MG63 (cell line): ENCODE results near the gene SCAPER. TPM values are rescaled to one million over a fixed set of nuclear protein-coding genes. Genes with fewer than 3 reads are reported as not detected.

ENCODE experiments used
- DNase-seq: peaks from one replicate; pipeline ENCODE4 v3.0.0-alpha.2; 2020
- H3K27me3 ChIP-seq: fragments of 250-450 bp; sonication (Bioruptor Pico); 2 replicates; pipeline ENCODE4 v1.5.1; 2020; ENCODE audit warnings: mild to moderate bottlenecking, moderate library complexity
- H3K36me3 ChIP-seq: fragments of 250-450 bp; sonication (Bioruptor Pico); 2 replicates; pipeline ENCODE4 v1.5.1; 2020; ENCODE audit warnings: mild to moderate bottlenecking, moderate library complexity
- H3K4me3 ChIP-seq: fragments of 250-450 bp; sonication (Bioruptor Pico); 2 replicates; pipeline ENCODE4 v1.5.1; 2020; ENCODE audit warnings: mild to moderate bottlenecking, moderate library complexity
- H3K9me3 ChIP-seq: fragments of 250-450 bp; sonication (Bioruptor Pico); 2 replicates; pipeline ENCODE4 v1.5.1; 2020; ENCODE audit warnings: mild to moderate bottlenecking, moderate library complexity
- total RNA-seq: library from RNA; depleted of rRNA; stranded (reverse); fragments of >200 nt; shearing (Covaris generic); gene quantifications from 2 replicates; pipeline ENCODE4 v1.2.3, GENCODE V29; 2014; ENCODE audit warnings: low replicate concordance

Gene SCAPER
- total RNA-seq, 1 experiment from 2014 or later: 16.0 TPM

DNA sequence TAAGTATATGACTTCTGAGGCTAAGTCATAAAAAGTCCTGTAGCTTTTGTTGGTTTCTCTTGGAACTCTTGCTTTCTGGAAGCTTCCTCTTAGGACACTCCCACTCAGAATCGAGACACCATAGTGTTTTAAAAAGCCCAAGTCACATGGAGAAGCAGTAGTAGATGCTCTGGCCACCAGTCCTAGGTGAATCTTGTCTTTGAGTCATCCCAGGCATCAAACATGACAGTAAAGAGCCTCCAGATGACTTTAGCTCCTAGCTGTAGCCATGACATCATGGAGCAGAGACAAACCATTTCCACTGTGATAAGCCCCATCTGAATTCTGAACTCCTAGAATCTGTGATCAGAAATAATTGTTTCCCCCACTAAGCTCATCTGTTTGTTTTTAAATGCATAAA, 526.4 kb downstream of the SCAPER start:
- Histone ChIP-seq H3K9me3 (no peaks in the 10 kb centered on the region), H3K36me3 (no peaks in the 10 kb centered on the region), H3K4me3 (no peak overlapping the region), H3K27me3 (no peaks in the 10 kb centered on the region)
- no peak for DNase-seq

GRCh38 chr15:76377751-76378150, 527.4 kb downstream of the SCAPER start:
- Histone ChIP-seq H3K27me3 (no peaks in the 10 kb centered on the region), H3K36me3 (no peaks in the 10 kb centered on the region; the same call in 1 of the 2 replicates), H3K4me3 (no peak overlapping the region), H3K9me3 (no peaks in the 10 kb centered on the region)
- DNase-seq: no peak

GRCh38 chr15:76377217-76377616, 527.9 kb downstream of the SCAPER start:
- Histone ChIP-seq H3K27me3 (no peaks in the 10 kb centered on the region), H3K4me3 (no peak overlapping the region), H3K9me3 (no peaks in the 10 kb centered on the region), H3K36me3 (no peaks in the 10 kb centered on the region; the same call in 1 of the 2 replicates)
- no peak for DNase-seq

GRCh38 chr15:76376816-76377215, 528.3 kb downstream of the SCAPER start:
- Histone ChIP-seq H3K27me3 (no peaks in the 10 kb centered on the region), H3K4me3 (no peak overlapping the region), H3K36me3 (no peaks in the 10 kb centered on the region; the same call in 1 of the 2 replicates), H3K9me3 (no peaks in the 10 kb centered on the region)
- no peak for DNase-seq

DNA sequence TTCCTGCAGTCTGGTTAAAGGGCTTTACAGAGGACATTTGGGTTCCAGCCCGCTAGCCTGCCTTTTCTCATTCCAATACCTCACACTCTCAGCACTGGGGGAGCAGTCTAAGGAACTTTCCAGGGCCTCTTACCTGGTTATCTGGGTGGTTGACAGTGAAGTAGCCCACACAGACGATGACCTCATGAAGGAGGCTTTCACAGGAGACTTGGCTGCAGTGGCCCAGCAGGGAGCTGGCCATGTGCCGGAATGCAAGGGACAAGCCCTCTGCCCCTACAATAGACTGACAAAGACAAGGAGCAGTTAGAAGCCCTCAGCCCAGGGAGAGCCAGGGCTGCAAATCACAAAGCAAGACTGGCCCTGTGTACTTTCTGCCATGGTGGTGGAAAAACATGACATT, 529.1 kb downstream of the SCAPER start:
- no peaks in the 10 kb centered on the region for H3K27me3 ChIP-seq
- no peak for DNase-seq
- no peak overlapping the region for H3K4me3 ChIP-seq
- H3K9me3 ChIP-seq: no peaks in the 10 kb centered on the region
- no peaks in the 10 kb centered on the region; the same call in 1 of the 2 replicates for H3K36me3 ChIP-seq

DNA sequence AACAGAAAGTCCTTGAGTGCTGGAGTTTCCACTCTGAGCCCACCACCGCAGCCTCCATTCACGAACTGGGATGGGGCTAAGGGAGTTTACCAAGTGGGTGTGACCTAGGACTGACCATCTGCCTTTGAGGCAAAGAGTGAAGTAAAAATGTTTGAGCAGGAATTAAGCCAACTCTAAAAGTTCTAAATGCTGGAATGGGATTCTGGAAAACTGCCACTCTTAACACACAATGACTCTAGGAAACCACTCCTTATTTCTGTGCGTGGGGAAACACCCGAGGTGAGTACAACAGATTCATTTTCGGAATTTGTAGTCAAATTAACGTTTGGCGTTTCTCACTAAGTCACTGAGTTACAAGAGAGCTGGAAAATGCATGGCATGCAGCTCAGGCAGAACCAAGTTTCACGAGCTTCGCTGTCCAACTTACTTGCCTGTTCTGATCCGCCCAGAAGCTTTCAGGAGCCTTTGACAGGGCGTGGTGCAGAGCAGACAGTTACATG, 537.0 kb downstream of the SCAPER start:
- no peaks in the 10 kb centered on the region for H3K27me3 ChIP-seq
- DNase-seq: no peak

GRCh38 chr15:76366714-76367113, 538.4 kb downstream of the SCAPER start:
- no peaks in the 10 kb centered on the region for H3K27me3 ChIP-seq
- no peaks in the 10 kb centered on the region for H3K36me3 ChIP-seq
- H3K9me3 ChIP-seq: no peaks in the 10 kb centered on the region
- no peak for DNase-seq
- no peak overlapping the region for H3K4me3 ChIP-seq

More for the DNA sequence above, 537.0 kb downstream of the SCAPER start:
- no peak overlapping the region for H3K4me3 ChIP-seq
- no peaks in the 10 kb centered on the region for H3K9me3 ChIP-seq
- H3K36me3 ChIP-seq: no peaks in the 10 kb centered on the region

- no peak for DNase-seq
- Histone ChIP-seq H3K9me3 (no peaks in the 10 kb centered on the region), H3K4me3 (no peak overlapping the region), H3K27me3 (no peaks in the 10 kb centered on the region), H3K36me3 (no peaks in the 10 kb centered on the region)
Observed at GRCh38 chr15:76363251-76363650, 541.9 kb downstream of the SCAPER start.

- H3K9me3 ChIP-seq: no peaks in the 10 kb centered on the region
- DNase-seq: peak; percentile 73
- H3K27me3 ChIP-seq: no peaks in the 10 kb centered on the region
- H3K36me3 ChIP-seq: no peaks in the 10 kb centered on the region
- H3K4me3 ChIP-seq: no peak overlapping the region
Observed at GRCh38 chr15:76360416-76360815, 544.7 kb downstream of the SCAPER start.

GRCh38 chr15:76359152-76359551, 546.0 kb downstream of the SCAPER start:
- H3K27me3 ChIP-seq: no peaks in the 10 kb centered on the region

GRCh38 chr15:76358453-76358852, 546.7 kb downstream of the SCAPER start:
- Histone ChIP-seq H3K27me3 (no peaks in the 10 kb centered on the region), H3K9me3 (no peaks in the 10 kb centered on the region), H3K36me3 (no peaks in the 10 kb centered on the region), H3K4me3 (no peak overlapping the region)
- DNase-seq: no peak

More at GRCh38 chr15:76359152-76359551, 546.0 kb downstream of the SCAPER start:
- Histone ChIP-seq H3K36me3 (no peaks in the 10 kb centered on the region), H3K9me3 (no peaks in the 10 kb centered on the region), H3K4me3 (no peak overlapping the region)
- no peak for DNase-seq

DNA sequence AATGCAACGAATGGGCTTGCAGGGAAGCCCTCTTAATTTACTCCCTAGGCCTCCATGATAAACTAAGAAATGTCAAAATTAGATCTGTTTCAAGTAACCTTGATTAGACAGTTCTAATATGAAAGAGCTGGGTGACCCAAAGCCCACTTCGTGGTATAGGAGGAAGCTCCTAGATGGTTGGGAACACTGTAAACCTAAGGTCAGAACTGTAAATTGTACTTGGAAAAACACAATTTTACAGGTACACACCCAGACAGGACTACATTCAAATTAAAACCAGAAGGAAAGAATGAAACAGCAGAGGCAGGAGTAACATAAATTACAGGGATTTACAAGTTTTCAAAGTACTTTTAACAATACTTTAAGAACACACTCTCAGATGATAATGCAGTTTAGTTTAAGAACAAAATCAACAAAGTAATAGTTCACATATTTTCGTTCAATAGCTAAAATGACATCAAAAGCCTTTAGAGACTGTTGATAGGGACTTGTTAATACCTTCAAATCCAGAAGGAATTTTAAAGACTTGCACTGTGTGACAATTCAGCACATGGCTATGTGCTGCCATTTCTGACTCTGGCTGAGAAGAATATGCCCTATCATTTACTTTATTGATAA, 550.2 kb downstream of the SCAPER start:
- Histone ChIP-seq H3K36me3 (no peaks in the 10 kb centered on the region), H3K27me3 (no peaks in the 10 kb centered on the region), H3K9me3 (no peaks in the 10 kb centered on the region), H3K4me3 (no peak overlapping the region)
- DNase-seq: no peak

DNA sequence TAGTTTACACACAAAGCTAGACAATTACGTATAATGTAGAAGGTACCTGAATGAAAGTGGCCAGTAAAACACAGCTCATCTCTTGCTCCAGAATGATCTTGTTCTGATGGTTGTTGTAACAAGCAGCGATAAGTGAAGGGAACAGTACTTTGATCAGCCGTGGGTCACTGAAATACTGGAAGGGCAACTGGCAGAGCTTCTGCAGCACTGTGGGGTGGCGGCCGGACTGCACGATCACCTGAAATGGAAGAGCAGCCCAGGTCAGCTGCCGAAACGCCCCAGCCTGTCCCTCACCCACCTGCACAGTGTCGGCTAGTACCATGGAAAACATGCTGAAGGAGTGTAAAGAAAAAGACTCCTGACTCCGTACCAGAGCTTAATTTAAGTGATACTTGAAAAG, 551.2 kb downstream of the SCAPER start:
- H3K27me3 ChIP-seq: no peaks in the 10 kb centered on the region
- no peaks in the 10 kb centered on the region for H3K36me3 ChIP-seq
- H3K9me3 ChIP-seq: no peaks in the 10 kb centered on the region
- DNase-seq: no peak
- H3K4me3 ChIP-seq: no peak overlapping the region

GRCh38 chr15:76353023-76353577, 552.0 kb downstream of the SCAPER start:
- no peaks in the 10 kb centered on the region for H3K27me3 ChIP-seq
- peaks cover 2% of the 10 kb centered on the region; the same call in 1 of the 2 replicates for H3K36me3 ChIP-seq
- H3K9me3 ChIP-seq: no peaks in the 10 kb centered on the region
- H3K4me3 ChIP-seq: no peak overlapping the region
- DNase-seq: no peak

DNA sequence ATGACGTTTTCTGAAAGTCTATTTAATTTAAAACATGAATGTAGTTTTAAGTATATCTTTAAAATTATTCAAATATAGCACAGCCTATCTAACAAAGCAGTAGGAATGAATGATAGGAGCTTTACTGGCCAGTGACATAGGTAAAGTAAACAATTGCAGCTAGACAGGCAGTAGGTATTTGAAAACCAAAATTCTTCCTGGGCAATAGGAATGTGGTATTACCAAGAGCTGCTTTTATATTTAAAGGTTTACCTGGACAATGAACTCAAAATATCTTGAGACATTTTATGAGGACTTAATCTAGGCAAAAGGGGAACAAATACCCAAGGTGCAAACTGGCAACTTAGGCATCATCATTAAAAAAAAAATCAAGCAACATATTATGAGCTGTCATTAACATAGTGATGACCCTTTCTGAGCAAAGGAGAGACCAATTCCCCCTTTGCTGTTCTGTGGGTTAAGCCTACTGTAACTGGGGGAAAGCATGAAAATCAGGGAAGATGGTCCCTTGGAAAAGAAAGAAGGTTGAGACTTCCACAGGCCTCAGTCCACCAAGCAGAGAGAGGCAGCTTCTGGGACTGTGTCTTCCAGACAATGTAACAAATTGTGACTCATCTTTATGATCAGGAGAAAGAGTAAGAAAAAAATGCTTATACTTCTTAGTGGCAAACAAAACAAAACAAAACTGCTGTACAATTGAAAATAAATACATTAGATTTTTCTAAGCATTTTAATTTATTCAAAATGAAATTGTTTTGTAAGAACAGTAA, 555.7 kb downstream of the SCAPER start:
- Histone ChIP-seq H3K9me3 (no peaks in the 10 kb centered on the region), H3K36me3 (peaks cover 3% of the 10 kb centered on the region; the same call in 1 of the 2 replicates)
- DNase-seq: no peak

DNA sequence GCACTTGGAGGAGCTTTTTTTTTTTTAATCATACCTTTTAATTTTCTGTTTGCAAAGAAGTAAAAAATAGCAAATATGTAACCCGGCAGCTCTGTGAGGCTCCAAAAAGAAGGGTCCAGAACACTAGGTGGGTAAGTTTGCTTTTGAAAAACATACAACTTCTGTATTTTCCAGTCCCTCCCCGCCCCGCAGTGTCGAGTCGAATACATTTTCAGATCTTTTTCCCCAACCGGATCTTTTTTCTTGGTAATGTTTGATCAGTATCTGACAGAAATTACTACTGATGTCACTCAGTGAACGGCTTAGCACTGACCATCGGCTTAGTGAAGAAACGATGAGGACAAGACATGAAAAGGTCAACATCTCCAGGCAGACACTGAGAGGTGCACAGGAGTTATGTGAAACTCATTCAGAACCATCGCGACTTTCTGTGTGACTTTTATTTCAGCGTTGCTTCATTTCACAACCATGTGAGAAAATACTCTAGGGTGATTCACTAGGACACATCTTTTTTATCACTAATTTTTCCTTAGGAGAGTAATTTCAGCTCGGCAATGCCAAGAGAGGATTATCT, 557.6 kb downstream of the SCAPER start:
- no peak overlapping the region; the same call in 1 of the 2 replicates for H3K4me3 ChIP-seq
- peaks cover 3% of the 10 kb centered on the region; the same call in 1 of the 2 replicates for H3K36me3 ChIP-seq
- DNase-seq: no peak
- no peaks in the 10 kb centered on the region for H3K27me3 ChIP-seq
- H3K9me3 ChIP-seq: no peaks in the 10 kb centered on the region

More for the DNA sequence above, 555.7 kb downstream of the SCAPER start:
- Histone ChIP-seq H3K27me3 (no peaks in the 10 kb centered on the region), H3K4me3 (no peak overlapping the region)
